Liver (tissue), 9 donors: ENCODE data around the gene NINJ2. TPM values are rescaled to one million over a fixed set of nuclear protein-coding genes. Genes with fewer than 3 reads are reported as not detected.
A peak's percentile ranks its signal among the peaks of the same experiment; 100 is the strongest.

ENCODE experiments used
- DNase-seq: peaks from one replicate; pipeline ENCODE4 v3.0.0-alpha.2; 2017; ENCODE audit warnings: low spot score
- H3K27ac ChIP-seq, 2 donors: one replicate each; pipeline ENCODE4 v1.7.0; 2013; ENCODE audit warnings: inconsistent platforms in 2 of 2, low read length in 2 of 2, control low read depth in 1 of 2, low read depth in 1 of 2, mild to moderate bottlenecking in 1 of 2
- H3K27me3 ChIP-seq, 4 donors: one replicate each; pipeline versions ENCODE4 v1.6.1 to v1.7.0; 2013; ENCODE audit warnings: low read length in 3 of 4, inconsistent platforms in 1 of 4, mild to moderate bottlenecking in 1 of 4, moderate library complexity in 1 of 4; ENCODE audit not compliant: control insufficient read depth in 4 of 4, insufficient read depth in 4 of 4
- H3K36me3 ChIP-seq, 4 donors: one replicate each; pipeline versions ENCODE4 v1.6.1 to v1.7.0; 2013; ENCODE audit warnings: low read length in 3 of 4, mild to moderate bottlenecking in 3 of 4, low read depth in 1 of 4, moderate library complexity in 1 of 4; ENCODE audit not compliant: control insufficient read depth in 4 of 4, insufficient read depth in 3 of 4
- H3K4me1 ChIP-seq, 4 donors: one replicate each; pipeline versions ENCODE4 v1.6.1 to v1.7.0; 2013; ENCODE audit warnings: low read length in 3 of 4, mild to moderate bottlenecking in 3 of 4, moderate library complexity in 1 of 4; ENCODE audit not compliant: control insufficient read depth in 4 of 4, insufficient read depth in 4 of 4
- H3K4me3 ChIP-seq, 3 donors: one replicate each; pipeline versions ENCODE4 v1.6.1 to v1.7.0; 2013; ENCODE audit warnings: low read length in 3 of 3, control low read depth in 1 of 3, low read depth in 1 of 3, mild to moderate bottlenecking in 1 of 3
- H3K9ac ChIP-seq, 2 donors: one replicate each; pipeline ENCODE4 v1.7.0; 2013; ENCODE audit warnings: low read length in 2 of 2, mild to moderate bottlenecking in 2 of 2, moderate library complexity in 2 of 2, control low read depth in 1 of 2, low read depth in 1 of 2
- H3K9me3 ChIP-seq, 4 donors: one replicate each; pipeline versions ENCODE4 v1.6.1 to v1.7.0; 2013; ENCODE audit warnings: low read length in 3 of 4; ENCODE audit not compliant: control insufficient read depth in 4 of 4
- ATF3 ChIP-seq: IDR thresholded peaks from 2 replicates; pipeline ENCODE4 v1.6.1; 2016; ENCODE audit warnings: antibody characterized with exemption
- CTCF ChIP-seq: fragments of 150-350 bp; IDR thresholded peaks from 2 replicates; pipeline ENCODE4 v1.5.1; 2017; ENCODE audit warnings: improper control_type of control experiment, low read depth, low read length; ENCODE audit not compliant: missing input control
- EGR1 ChIP-seq, 2 donors: IDR thresholded peaks; 2 replicates each; pipeline ENCODE4 v1.6.1; 2016 to 2018; ENCODE audit warnings: antibody characterized with exemption in 2 of 2, low read depth in 2 of 2
- FOXA1 ChIP-seq: IDR thresholded peaks from 2 replicates; pipeline ENCODE4 v1.6.1; 2016; ENCODE audit warnings: antibody characterized with exemption
- FOXA2 ChIP-seq: IDR thresholded peaks from 2 replicates; pipeline ENCODE4 v1.6.1; 2016; ENCODE audit warnings: antibody characterized with exemption
- GABPA ChIP-seq, 2 donors: IDR thresholded peaks in 1 of 2; conservative IDR thresholded peaks in 1 of 2; 2 replicates each; pipeline ENCODE4 v1.6.1; 2016; ENCODE audit warnings: antibody characterized with exemption in 2 of 2, mild to moderate bottlenecking in 1 of 2, moderate library complexity in 1 of 2
- HNF4A ChIP-seq, 2 donors: conservative IDR thresholded peaks; 2 replicates each; pipeline ENCODE4 v1.6.1; 2016; ENCODE audit warnings: antibody characterized with exemption in 2 of 2, mild to moderate bottlenecking in 2 of 2
- HNF4G ChIP-seq: IDR thresholded peaks from 2 replicates; pipeline ENCODE4 v1.6.1; 2016; ENCODE audit warnings: antibody characterized with exemption
- JUND ChIP-seq, 2 donors: IDR thresholded peaks; 2 replicates each; pipeline ENCODE4 v1.6.1; 2016; ENCODE audit warnings: antibody characterized with exemption in 2 of 2
- MAX ChIP-seq: IDR thresholded peaks from 2 replicates; pipeline ENCODE4 v1.6.1; 2016; ENCODE audit warnings: antibody characterized with exemption
- NR2F2 ChIP-seq: IDR thresholded peaks from 2 replicates; pipeline ENCODE4 v1.6.1; 2016; ENCODE audit warnings: antibody characterized with exemption
- RAD21 ChIP-seq, 2 donors: IDR thresholded peaks; 2 replicates each; pipeline ENCODE4 v1.6.1; 2016; ENCODE audit warnings: antibody characterized with exemption in 2 of 2, mild to moderate bottlenecking in 2 of 2
- REST ChIP-seq: IDR thresholded peaks from 2 replicates; pipeline ENCODE4 v1.6.1; 2016; ENCODE audit warnings: antibody characterized with exemption, mild to moderate bottlenecking
- RXRA ChIP-seq, 2 donors: IDR thresholded peaks; 2 replicates each; pipeline ENCODE4 v1.6.1; 2017 to 2018; ENCODE audit warnings: antibody characterized with exemption in 2 of 2, mild to moderate bottlenecking in 1 of 2
- SP1 ChIP-seq: IDR thresholded peaks from 2 replicates; pipeline ENCODE4 v1.6.1; 2018; ENCODE audit warnings: antibody characterized with exemption, mild to moderate bottlenecking
- TAF1 ChIP-seq: conservative IDR thresholded peaks from 2 replicates; pipeline ENCODE4 v1.6.1; 2016; ENCODE audit warnings: antibody characterized with exemption, mild to moderate bottlenecking
- YY1 ChIP-seq: IDR thresholded peaks from 2 replicates; pipeline ENCODE4 v1.6.1; 2016; ENCODE audit warnings: antibody characterized with exemption, mild to moderate bottlenecking
- ZBTB33 ChIP-seq: IDR thresholded peaks from 2 replicates; pipeline ENCODE4 v1.6.1; 2016; ENCODE audit warnings: antibody characterized with exemption
- WGBS: extraction: QIAGEN DNeasy Blood & Tissue Kit; methylation state at CpG from one replicate; pipeline ENCODE4 v1.1.7; 2013; 5-methylcytosine and 5-hydroxymethylcytosine counted together
- polyA plus RNA-seq, 2 donors: library from polyadenylated mRNA; stranded (reverse) in 1 of 2; unstranded in 1 of 2; fragments of 200-250 nt in 1 of 2; fragments of >200 nt in 1 of 2; fragmentation: Nextera tagmentation in 1 of 2; extraction: Ambion mirVana in 1 of 2; gene quantifications; one replicate each; pipeline versions ENCODE4 v1.2.1 to v1.2.3, GENCODE V29; 2013 to 2015
- total RNA-seq, 2 donors: library from RNA; depleted of rRNA; stranded (reverse); fragments of >200 nt; gene quantifications; one replicate each; pipeline ENCODE4 v1.2.3, GENCODE V29; 2014
- donor health status: healthy.
- donor health status: healthy.
- donor health status: healthy.
- donor health status: healthy.
- donor health status: healthy.

The NINJ2 gene
- total and polyA plus RNA-seq, 4 donors: 6.7 to 16.5 (median 15.4) TPM

GRCh38 chr12:550473-551260 is 112.6 kb downstream of the NINJ2 start:
- WGBS: 67% methylated on average over 18 of the region's 18 CpGs
- no peak overlapping the region for H3K4me3 ChIP-seq
- H3K27me3 ChIP-seq: peaks cover 0 to 2% (median 0%) of the 10 kb centered on the region in 4 donors
- TF ChIP-seq EGR1 (IDR thresholded peaks at IDR 0.05; ENCODE audit: low read depth in 2 of 2) (no peak), FOXA2 (no peak), HNF4A (conservative IDR thresholded peaks at IDR 0.05) (peak; percentile 4 to 34), HNF4G (no peak), ZBTB33 (no peak), RAD21 (IDR thresholded peaks at IDR 0.05) (no peak)
- H3K9ac ChIP-seq: no peak overlapping the region
- no peak for DNase-seq
- no peak overlapping the region for H3K27ac ChIP-seq
- peaks cover 0 to 6% (median 3%) of the 10 kb centered on the region in 4 donors for H3K4me1 ChIP-seq
- no peaks in the 10 kb centered on the region for H3K9me3 ChIP-seq
- no peaks in the 10 kb centered on the region for H3K36me3 ChIP-seq

- TF ChIP-seq FOXA2: no peak
- TF ChIP-seq HNF4G: no peak
- TF ChIP-seq GABPA (IDR thresholded peaks at IDR 0.05 in 1 of 2, conservative IDR thresholded peaks at IDR 0.05 in 1 of 2): no peak
- TF ChIP-seq NR2F2: no peak
- no peak for TF ChIP-seq JUND (IDR thresholded peaks at IDR 0.05)
- no peak for TF ChIP-seq HNF4A (conservative IDR thresholded peaks at IDR 0.05)
- no peak for TF ChIP-seq FOXA1
- TF ChIP-seq ZBTB33: no peak
- no peak for TF ChIP-seq REST
- no peak for TF ChIP-seq ATF3
- no peak for TF ChIP-seq RAD21 (IDR thresholded peaks at IDR 0.05)
- TF ChIP-seq MAX: no peak
- TF ChIP-seq RXRA (IDR thresholded peaks at IDR 0.05): no peak
- no peak for TF ChIP-seq TAF1
- TF ChIP-seq EGR1 (IDR thresholded peaks at IDR 0.05; ENCODE audit: low read depth in 2 of 2): no peak
- TF ChIP-seq YY1: no peak
- no peak for TF ChIP-seq CTCF
- no peak for TF ChIP-seq SP1
- H3K4me3 ChIP-seq: no peak overlapping the region
- DNase-seq: no peak
- no peak overlapping the region for H3K27ac ChIP-seq
- H3K27me3 ChIP-seq: peaks cover 0 to 2% (median 0%) of the 10 kb centered on the region in 4 donors
- H3K4me1 ChIP-seq: peaks cover 0 to 6% (median 3%) of the 10 kb centered on the region in 4 donors
- no peaks in the 10 kb centered on the region for H3K9me3 ChIP-seq
- 91% methylated on average over 29 of the region's 29 CpGs for WGBS
- H3K9ac ChIP-seq: no peak overlapping the region
- no peaks in the 10 kb centered on the region for H3K36me3 ChIP-seq
Observed at GRCh38 chr12:549476-550082, 113.7 kb downstream of the NINJ2 start.
